ENCODE results near the gene HOPX.

GRCh38 chr4:56603297-56603696 lies 77.8 kb downstream of the HOPX start:
- TF ChIP-seq CTCF (IDR thresholded peaks at IDR 0.05; ENCODE audit: low read length): no peak
- no peak for TF ChIP-seq EZH2phosphoT487 (IDR thresholded peaks at IDR 0.05; ENCODE audit: low read length)
- no peak for TF ChIP-seq EZH2 (optimal IDR thresholded peaks at IDR 0.05; ENCODE audit: low read depth, low read length)
